Natural killer cell (primary cell): Measurements from ENCODE around the gene UGT1A10. TPM values are rescaled to one million over a fixed set of nuclear protein-coding genes. Genes with fewer than 3 reads are reported as not detected.
"Not testable (repeated sequence)": the region's sequence is repeated elsewhere in the genome, so short reads cannot be mapped to it uniquely, and the experiment has no call there.

ENCODE experiments used
- ATAC-seq, 3 donors: fragments of 150-1000 bp in 2 of 3; fragments of 200-7000 bp in 1 of 3; cut with Tn5 transposase; 1 replicate in 1 of 3; 2 replicates in 2 of 3; pipeline ENCODE4 v1.10.0; 2021; ENCODE audit warnings: mild to moderate bottlenecking in 2 of 3, moderate library complexity in 2 of 3
- DNase-seq, 2 donors: peaks; one replicate each; pipeline versions ENCODE4 v3.0.0 to v3.0.0-alpha.2; 2013 to 2021; ENCODE audit warnings: mixed read lengths in 1 of 2
- H3K27ac ChIP-seq: one replicate; pipeline ENCODE4 v1.5.1; 2013; ENCODE audit warnings: mild to moderate bottlenecking, low read length
- H3K27me3 ChIP-seq: one replicate; pipeline ENCODE4 v1.6.1; 2013; ENCODE audit warnings: low read length; ENCODE audit not compliant: control insufficient read depth, insufficient read depth
- H3K36me3 ChIP-seq: one replicate; pipeline ENCODE4 v1.6.1; 2013; ENCODE audit warnings: low read length; ENCODE audit not compliant: control insufficient read depth, insufficient read depth
- H3K4me1 ChIP-seq: one replicate; pipeline ENCODE4 v1.6.1; 2013; ENCODE audit warnings: low read length; ENCODE audit not compliant: control insufficient read depth, insufficient read depth
- H3K4me3 ChIP-seq: one replicate; pipeline ENCODE4 v1.5.1; 2013; ENCODE audit warnings: low read length
- H3K9me3 ChIP-seq: one replicate; pipeline ENCODE4 v1.6.1; 2013; ENCODE audit warnings: low read length; ENCODE audit not compliant: control insufficient read depth, insufficient read depth
- H3K27ac Mint-ChIP-seq, 2 donors: one replicate each; pipeline ENCODE4 v1.8.0; 2022; ENCODE audit warnings: mild to moderate bottlenecking in 2 of 2, mixed read lengths in 2 of 2, moderate library complexity in 1 of 2
- H3K27me3 Mint-ChIP-seq, 2 donors: one replicate each; pipeline ENCODE4 v1.8.0; 2022; ENCODE audit warnings: low read depth in 2 of 2, mixed read lengths in 2 of 2
- H3K36me3 Mint-ChIP-seq: one replicate; pipeline ENCODE4 v1.8.0; 2022; ENCODE audit warnings: mixed read lengths
- H3K4me1 Mint-ChIP-seq, 2 donors: one replicate each; pipeline ENCODE4 v1.8.0; 2022; ENCODE audit warnings: mixed read lengths in 2 of 2
- H3K4me3 Mint-ChIP-seq: one replicate; pipeline ENCODE4 v1.8.0; 2022; ENCODE audit warnings: mild to moderate bottlenecking, moderate library complexity, mixed read lengths
- H3K9me3 Mint-ChIP-seq, 2 donors: one replicate each; pipeline ENCODE4 v1.8.0; 2022; ENCODE audit warnings: mixed read lengths in 2 of 2
- CTCF ChIP-seq: fragments of 200-600 bp; IDR thresholded peaks from one replicate; pipeline ENCODE4 v1.8.0; 2022; ENCODE audit warnings: antibody characterized with exemption
- WGBS: methylation state at CpG from one replicate; pipeline ENCODE4 v1.1.7; 2013; ENCODE audit warnings: missing lambda C conversion rate; ENCODE audit not compliant: insufficient coverage; 5-methylcytosine and 5-hydroxymethylcytosine counted together
- intact Hi-C: fragments of 100-400 bp; cut with micrococcal nuclease; formaldehyde crosslinking; loops from one replicate; pipeline ENCODE4 v1.14.2; 2022
- total RNA-seq, 4 donors: library from RNA; stranded (reverse); fragments of 120-200 nt in 1 of 4; gene quantifications; one replicate each; pipeline versions ENCODE4 v1.2.3 to v1.2.4, GENCODE V29; 2013 to 2022

The UGT1A10 gene
- total RNA-seq, 3 donors from 2014 or later (not counting 1 experiment from before 2014, with no cell fraction given), result not detected

- Histone ChIP-seq H3K27me3 (no peaks in the 10 kb centered on the region), H3K4me3 (no peak overlapping the region), H3K27ac (no peak overlapping the region), H3K36me3 (no peaks in the 10 kb centered on the region), H3K9me3 (no peaks in the 10 kb centered on the region), H3K4me1 (no peaks in the 10 kb centered on the region)
- no peak for ATAC-seq
- intact Hi-C loops, result no loop called here
- DNase-seq, result no peak
- 52% methylated on average over 2 of the region's 2 CpGs for WGBS
- Mint-ChIP-seq H3K36me3 (no peaks in the 10 kb centered on the region), H3K27me3 (peaks cover 30 to 36% of the 10 kb centered on the region in 2 donors), H3K9me3 (no peaks in the 10 kb centered on the region), H3K4me3 (no peak overlapping the region), H3K27ac (no peak overlapping the region), H3K4me1 (no peaks in the 10 kb centered on the region)
- no peak for TF ChIP-seq CTCF
Observed at GRCh38 chr2:233740870-233741269, 104.6 kb downstream of the UGT1A10 start.

DNA sequence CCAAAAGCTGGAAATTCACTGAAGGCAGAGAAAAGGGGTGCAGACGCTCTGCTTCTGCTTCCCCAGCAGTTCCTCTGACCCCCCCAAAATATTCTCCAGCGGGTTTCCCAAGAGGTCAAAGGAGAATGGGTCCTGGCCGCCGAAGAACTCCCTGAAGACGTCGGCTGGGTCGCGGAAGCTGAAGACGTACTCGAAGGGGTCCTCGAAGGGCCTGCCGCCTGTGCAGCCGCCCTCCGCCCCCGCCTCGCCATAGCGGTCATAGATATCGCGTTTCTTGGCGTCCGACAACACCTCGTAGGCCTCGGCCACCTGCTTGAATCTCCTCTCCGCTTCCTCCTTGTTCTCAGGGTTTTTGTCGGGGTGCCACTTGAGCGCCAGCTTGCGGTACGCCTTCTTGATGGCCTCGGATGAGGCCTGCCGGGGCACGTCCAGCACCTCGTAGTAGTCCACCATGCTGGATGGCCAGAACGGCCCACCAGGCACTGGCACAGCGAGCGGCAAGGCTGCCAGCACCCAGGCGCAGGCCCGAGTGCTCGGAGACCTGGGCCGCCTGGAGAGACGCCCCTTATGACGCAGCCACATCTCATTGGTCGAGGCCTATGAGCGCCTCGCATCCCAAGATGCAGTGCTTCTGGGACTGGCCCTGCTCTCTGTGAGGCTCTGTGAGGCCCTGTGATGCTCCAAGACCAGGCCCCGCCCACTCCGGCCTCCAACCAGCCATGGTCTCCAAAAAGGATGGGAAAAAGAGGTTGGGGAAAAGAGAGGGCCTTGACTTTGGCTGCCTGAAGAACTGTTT lies 107.4 kb downstream of the UGT1A10 start:
- DNase-seq, result no peak
- H3K27ac Mint-ChIP-seq, result no peak overlapping the region
- no peaks in the 10 kb centered on the region for H3K9me3 Mint-ChIP-seq
- Histone ChIP-seq H3K27ac (no peak overlapping the region), H3K4me3 (no peak overlapping the region), H3K9me3 (no peaks in the 10 kb centered on the region), H3K36me3 (no peaks in the 10 kb centered on the region), H3K27me3 (no peaks in the 10 kb centered on the region), H3K4me1 (no peaks in the 10 kb centered on the region)
- no peak for TF ChIP-seq CTCF
- peaks cover 24 to 46% of the 10 kb centered on the region in 2 donors for H3K27me3 Mint-ChIP-seq
- WGBS, result 94% methylated on average over 43 of the region's 46 CpGs
- intact Hi-C loops, result no loop called here
- H3K4me1 Mint-ChIP-seq, result no peaks in the 10 kb centered on the region
- no peak overlapping the region for H3K4me3 Mint-ChIP-seq
- no peak for ATAC-seq
- no peaks in the 10 kb centered on the region for H3K36me3 Mint-ChIP-seq

DNA sequence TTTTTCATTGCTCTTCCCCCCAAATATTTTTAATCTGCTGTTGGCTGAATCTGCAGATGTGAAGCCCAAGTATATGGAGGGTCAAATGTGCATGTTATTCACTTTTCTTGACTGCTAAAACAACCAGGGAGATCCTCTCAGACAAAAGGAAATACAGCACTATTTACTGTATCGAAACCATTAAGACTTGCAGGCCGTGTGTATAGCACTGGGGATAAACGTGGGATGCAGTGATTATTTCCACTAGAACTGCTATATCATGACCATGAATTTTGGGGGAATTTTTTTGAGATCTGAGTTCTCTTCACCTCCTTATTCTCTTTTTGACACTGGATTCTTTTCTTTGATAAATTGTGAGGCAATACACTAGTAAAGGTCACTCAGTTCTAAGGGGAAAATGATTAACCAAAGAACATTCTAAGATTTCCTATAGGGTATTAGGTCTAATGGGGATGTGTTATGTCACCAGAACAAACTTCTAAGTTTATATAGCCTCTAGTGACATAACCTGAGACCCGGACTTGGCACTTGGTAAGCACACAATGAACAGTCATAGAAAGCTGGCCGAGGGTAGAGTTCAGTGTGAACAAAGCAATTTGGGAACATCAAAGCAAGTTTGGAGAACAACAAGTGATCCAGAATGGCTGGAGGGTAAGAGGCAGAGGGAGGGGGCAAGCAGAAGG lies 109.0 kb downstream of the UGT1A10 start:
- H3K4me3 Mint-ChIP-seq, result no peak overlapping the region
- Histone ChIP-seq H3K36me3 (no peaks in the 10 kb centered on the region), H3K4me3 (no peak overlapping the region), H3K9me3 (no peaks in the 10 kb centered on the region), H3K27ac (no peak overlapping the region), H3K27me3 (no peaks in the 10 kb centered on the region), H3K4me1 (no peaks in the 10 kb centered on the region)
- H3K4me1 Mint-ChIP-seq, result no peaks in the 10 kb centered on the region
- H3K27ac Mint-ChIP-seq, result no peak overlapping the region
- no peaks in the 10 kb centered on the region for H3K9me3 Mint-ChIP-seq
- ATAC-seq, result no peak
- H3K27me3 Mint-ChIP-seq, result peaks cover 27 to 48% of the 10 kb centered on the region in 2 donors
- DNase-seq, result no peak
- TF ChIP-seq CTCF, result no peak
- intact Hi-C loops, result no loop called here
- H3K36me3 Mint-ChIP-seq, result peaks cover 7% of the 10 kb centered on the region
- 82% methylated on average over 4 of the region's 5 CpGs for WGBS

DNA sequence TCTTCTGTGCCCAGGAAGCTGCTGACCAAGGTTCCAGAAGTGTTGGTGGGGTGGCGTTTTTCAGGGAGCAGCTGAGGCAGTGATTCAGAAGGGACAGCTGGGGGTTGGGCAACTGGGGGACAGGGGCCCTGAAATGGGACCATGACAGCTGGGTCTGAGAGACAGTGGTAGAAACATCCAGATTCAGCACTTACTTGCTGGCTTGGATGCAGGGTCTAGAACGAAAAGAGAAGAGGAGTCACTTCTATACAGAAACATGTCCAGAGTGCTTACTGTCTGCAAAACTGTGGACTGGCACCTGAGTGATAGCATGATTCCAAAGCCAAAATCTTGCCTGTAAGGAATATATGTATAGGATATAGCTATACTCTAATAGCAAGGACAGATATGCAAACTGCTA lies 109.6 kb downstream of the UGT1A10 start:
- ATAC-seq, H3K4me1 Mint-ChIP-seq, H3K36me3 ChIP-seq, H3K27me3 ChIP-seq, H3K9me3 ChIP-seq, DNase-seq, H3K4me3 ChIP-seq, H3K27ac Mint-ChIP-seq, H3K27ac ChIP-seq, H3K36me3 Mint-ChIP-seq, intact Hi-C loops, H3K4me1 ChIP-seq, H3K9me3 Mint-ChIP-seq, H3K4me3 Mint-ChIP-seq: not testable (repeated sequence)
- H3K27me3 Mint-ChIP-seq, result peaks cover 25 to 43% of the 10 kb centered on the region in 2 donors
- 68% methylated on average over 2 of the region's 2 CpGs for WGBS
